GM12891 (cell line): ENCODE results near the gene KCNIP4.

ENCODE experiments used
- POLR2A ChIP-seq: IDR thresholded peaks from 2 replicates; pipeline ENCODE4 v1.6.1; 2011; ENCODE audit warnings: low read depth, low read length, control low read depth
- POLR2AphosphoS5 ChIP-seq: IDR thresholded peaks from 2 replicates; pipeline ENCODE4 v1.6.1; 2011; ENCODE audit warnings: low read depth, low read length, control low read depth
- TAF1 ChIP-seq: IDR thresholded peaks from 2 replicates; pipeline ENCODE4 v1.6.1; 2011; ENCODE audit warnings: low read depth, low read length, control low read depth

DNA sequence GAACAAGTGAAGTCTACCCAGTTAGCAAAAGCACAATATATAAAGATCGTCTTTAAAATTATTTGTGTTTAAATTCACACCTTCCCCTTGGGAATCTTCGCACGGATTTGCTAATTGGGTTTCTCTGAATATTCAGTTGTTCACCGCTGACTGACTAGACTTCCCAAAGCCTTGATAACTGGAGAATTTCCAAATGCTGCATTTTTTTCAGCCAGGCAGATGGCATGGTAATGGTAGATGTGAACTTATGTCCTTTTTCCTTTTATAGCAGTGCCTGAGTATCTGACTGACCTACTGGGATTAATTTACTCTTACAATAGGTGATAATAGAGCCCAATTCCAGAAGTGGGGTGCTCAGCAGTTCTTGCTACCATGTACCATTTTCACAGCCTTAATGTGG, 700.2 kb downstream of the KCNIP4 start:
- no peak for TF ChIP-seq POLR2A
- TF ChIP-seq POLR2AphosphoS5: no peak
- no peak for TF ChIP-seq TAF1
